OCI-LY3 (cell line): ENCODE data around the gene C12orf75.
"Not testable (repeated sequence)": the region's sequence is repeated elsewhere in the genome, so short reads cannot be mapped to it uniquely, and the experiment has no call there.

Experiments used
- EZH2phosphoT487 ChIP-seq: fragments of 200-600 bp; shearing (Covaris generic); IDR thresholded peaks from 2 replicates; pipeline ENCODE4 v1.6.1; 2018; ENCODE audit warnings: antibody characterized with exemption, mixed run types, low read depth
- TF ChIP-seq, protein P1 (sequence below): fragments of 200-600, 300-600 bp; sonication (generic); IDR thresholded peaks from 2 replicates; pipeline ENCODE4 v1.5.1; 2014; ENCODE audit warnings: antibody characterized with exemption, low read length, low read depth

DNA sequence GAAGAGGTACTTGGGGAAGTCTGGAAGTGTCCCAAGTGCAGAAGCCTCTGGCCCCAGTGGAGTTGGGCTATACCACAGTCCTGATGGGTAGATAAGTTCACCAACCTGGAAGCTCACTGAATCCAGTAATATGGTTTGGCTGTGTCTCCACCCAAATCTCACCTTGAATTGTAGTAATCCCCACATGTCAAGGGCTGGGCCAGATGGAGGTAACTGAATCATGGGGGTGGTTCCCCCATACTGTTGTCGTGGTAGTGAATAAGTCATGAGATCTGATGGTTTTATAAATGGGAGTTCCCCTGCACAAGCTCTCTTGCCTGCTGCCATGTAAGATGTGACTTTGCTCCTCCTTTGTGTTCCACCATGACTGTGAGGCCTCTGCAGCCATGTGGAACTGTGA, 11.1 kb downstream of the C12orf75 start:
- TF ChIP-seq, protein P1, sequence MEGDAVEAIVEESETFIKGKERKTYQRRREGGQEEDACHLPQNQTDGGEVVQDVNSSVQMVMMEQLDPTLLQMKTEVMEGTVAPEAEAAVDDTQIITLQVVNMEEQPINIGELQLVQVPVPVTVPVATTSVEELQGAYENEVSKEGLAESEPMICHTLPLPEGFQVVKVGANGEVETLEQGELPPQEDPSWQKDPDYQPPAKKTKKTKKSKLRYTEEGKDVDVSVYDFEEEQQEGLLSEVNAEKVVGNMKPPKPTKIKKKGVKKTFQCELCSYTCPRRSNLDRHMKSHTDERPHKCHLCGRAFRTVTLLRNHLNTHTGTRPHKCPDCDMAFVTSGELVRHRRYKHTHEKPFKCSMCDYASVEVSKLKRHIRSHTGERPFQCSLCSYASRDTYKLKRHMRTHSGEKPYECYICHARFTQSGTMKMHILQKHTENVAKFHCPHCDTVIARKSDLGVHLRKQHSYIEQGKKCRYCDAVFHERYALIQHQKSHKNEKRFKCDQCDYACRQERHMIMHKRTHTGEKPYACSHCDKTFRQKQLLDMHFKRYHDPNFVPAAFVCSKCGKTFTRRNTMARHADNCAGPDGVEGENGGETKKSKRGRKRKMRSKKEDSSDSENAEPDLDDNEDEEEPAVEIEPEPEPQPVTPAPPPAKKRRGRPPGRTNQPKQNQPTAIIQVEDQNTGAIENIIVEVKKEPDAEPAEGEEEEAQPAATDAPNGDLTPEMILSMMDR, result not testable (repeated sequence)
- not testable (repeated sequence) for TF ChIP-seq EZH2phosphoT487
